ENCODE results near the gene DNM3. TPM values are rescaled to one million over a fixed set of nuclear protein-coding genes. Genes with fewer than 3 reads are reported as not detected.

Gene DNM3
- polyA plus RNA-seq, 3 donors = 0.15 TPM; not detected in 2

GRCh38 chr1:171835891-171836290, 5.4 kb upstream of the DNM3 start:
- Mint-ChIP-seq H3K4me1 (peaks cover 4% of the 10 kb centered on the region), H3K4me3 (no peak overlapping the region), H3K27ac (no peak overlapping the region), H3K36me3 (no peaks in the 10 kb centered on the region), H3K9me3 (peaks cover 0 to 3% (median 0%) of the 10 kb centered on the region in 7 donors), H3K27me3 (ENCODE audit: low read depth in 3 of 3) (peaks cover 4 to 5% (median 4%) of the 10 kb centered on the region in 3 donors)
- no peak overlapping the region for H3K9ac ChIP-seq (ENCODE audit: insufficient read depth, low read length, poor library complexity, severe bottlenecking)
- no peak for TF ChIP-seq CTCF (IDR thresholded peaks at IDR 0.05)
- H4K20me1 ChIP-seq (ENCODE audit: insufficient read depth, low read length) = no peaks in the 10 kb centered on the region
- intact Hi-C loops (cut with micrococcal nuclease) = no loop called here
- no peaks in the 10 kb centered on the region for H3K9me3 ChIP-seq (replicated peaks in 1 of 2; ENCODE audit: control insufficient read depth in 1 of 2, insufficient read depth in 1 of 2, low read length in 2 of 2)
- H3K27me3 ChIP-seq (ENCODE audit: control insufficient read depth in 2 of 2, insufficient read depth in 2 of 2, low read length in 2 of 2) = peaks cover 2 to 5% of the 10 kb centered on the region in 2 donors
- peaks cover 3% of the 10 kb centered on the region in 2 donors for H3K4me1 ChIP-seq (ENCODE audit: control insufficient read depth in 1 of 2, insufficient read depth in 2 of 2, low read length in 2 of 2)
- DNase-seq = no peak
- no peaks in the 10 kb centered on the region for H3K79me2 ChIP-seq (ENCODE audit: insufficient read depth, low read length)
- no peak overlapping the region for H3K27ac ChIP-seq (ENCODE audit: low read depth in 1 of 2, low read length in 2 of 2)
- no peaks in the 10 kb centered on the region for H3K36me3 ChIP-seq (replicated peaks in 1 of 2; ENCODE audit: control insufficient read depth in 1 of 2, insufficient read depth in 2 of 2, low read length in 2 of 2)
- no peak overlapping the region for H3K4me3 ChIP-seq (replicated peaks in 1 of 3; ENCODE audit: low read depth in 2 of 3, low read length in 3 of 3)
- H2AFZ ChIP-seq (ENCODE audit: insufficient read depth, low read depth, low read length, poor library complexity, severe bottlenecking) = no peak overlapping the region
- no peak overlapping the region for H3K4me2 ChIP-seq (replicated peaks; ENCODE audit: extremely low read depth, low read length, poor library complexity, severe bottlenecking)

GRCh38 chr1:171841931-171842761, 848 bp downstream of the DNM3 start:
- no peaks in the 10 kb centered on the region for H3K79me2 ChIP-seq (ENCODE audit: insufficient read depth, low read length)
- H3K4me1 ChIP-seq (ENCODE audit: control insufficient read depth in 1 of 2, insufficient read depth in 2 of 2, low read length in 2 of 2) = peaks cover 18 to 24% of the 10 kb centered on the region in 2 donors
- H2AFZ ChIP-seq (ENCODE audit: insufficient read depth, low read depth, low read length, poor library complexity, severe bottlenecking) = peak overlapping the region; percentile 99
- intact Hi-C loops (cut with micrococcal nuclease) = loop anchor here in 1 of 2 donors (10.0 kb wide), 1 partner anchor 603 kb away; the partner anchor contains the start of gene PIGC
- no peaks in the 10 kb centered on the region for H3K36me3 ChIP-seq (replicated peaks in 1 of 2; ENCODE audit: control insufficient read depth in 1 of 2, insufficient read depth in 2 of 2, low read length in 2 of 2)
- Mint-ChIP-seq H3K9me3 (peaks cover 0 to 4% (median 0%) of the 10 kb centered on the region in 7 donors), H3K27me3 (ENCODE audit: low read depth in 3 of 3) (peaks cover 12 to 24% (median 14%) of the 10 kb centered on the region in 3 donors), H3K4me3 (peak overlapping the region; percentile 90 to 94), H3K36me3 (peaks cover 0 to 2% of the 10 kb centered on the region in 2 donors), H3K27ac (peak overlapping the region in 3 of 7 donors; percentile 23 to 66 (median 47)), H3K4me1 (peaks cover 20% of the 10 kb centered on the region)
- peak overlapping the region; percentile 96 for H3K4me2 ChIP-seq (replicated peaks; ENCODE audit: extremely low read depth, low read length, poor library complexity, severe bottlenecking)
- H3K4me3 ChIP-seq (replicated peaks in 1 of 3; ENCODE audit: low read depth in 2 of 3, low read length in 3 of 3) = peak overlapping the region; percentile 78 to 86 (median 81)
- peak in 2 of 3 donors; percentile 1 to 7 for DNase-seq
- no peak for TF ChIP-seq CTCF (IDR thresholded peaks at IDR 0.05)
- WGBS (ENCODE audit: insufficient coverage) = 0% methylated on average over 16 of the region's 40 CpGs
- H4K20me1 ChIP-seq (ENCODE audit: insufficient read depth, low read length) = no peaks in the 10 kb centered on the region
- H3K9ac ChIP-seq (ENCODE audit: insufficient read depth, low read length, poor library complexity, severe bottlenecking) = peak overlapping the region; percentile 37
- no peaks in the 10 kb centered on the region for H3K9me3 ChIP-seq (replicated peaks in 1 of 2; ENCODE audit: control insufficient read depth in 1 of 2, insufficient read depth in 1 of 2, low read length in 2 of 2)
- peaks cover 10 to 23% of the 10 kb centered on the region in 2 donors for H3K27me3 ChIP-seq (ENCODE audit: control insufficient read depth in 2 of 2, insufficient read depth in 2 of 2, low read length in 2 of 2)
- no peak overlapping the region for H3K27ac ChIP-seq (ENCODE audit: low read depth in 1 of 2, low read length in 2 of 2)
